Right lobe of liver (tissue), 6 donors: ENCODE data around the gene ACTR10. TPM values are rescaled to one million over a fixed set of nuclear protein-coding genes. Genes with fewer than 3 reads are reported as not detected.

Experiments
- ATAC-seq, 4 donors: fragments of 200-7000 bp; cut with Tn5 transposase; one replicate each; pipeline ENCODE4 v1.9.1; 2020; ENCODE audit warnings: mild to moderate bottlenecking in 4 of 4, moderate library complexity in 4 of 4
- DNase-seq, 3 donors: peaks; one replicate each; pipeline ENCODE4 v3.0.0-alpha.2; 2020
- H3K27ac ChIP-seq, 3 donors: fragments of 200-600 bp; one replicate each; pipeline ENCODE4 v1.8.0; 2022
- H3K27me3 ChIP-seq, 2 donors: fragments of 200-600 bp; one replicate each; pipeline ENCODE4 v1.8.0; 2022
- H3K36me3 ChIP-seq, 4 donors: fragments of 200-600 bp; sonication (generic) in 1 of 4; one replicate each; pipeline versions ENCODE4 v1.5.1 to v1.8.0; 2017 to 2022; ENCODE audit warnings: control low read depth in 1 of 4
- H3K4me1 ChIP-seq, 4 donors: fragments of 200-600 bp; sonication (generic) in 1 of 4; one replicate each; pipeline versions ENCODE4 v1.5.1 to v1.8.0; 2017 to 2022; ENCODE audit warnings: control low read depth in 1 of 4
- H3K4me3 ChIP-seq, 3 donors: fragments of 200-600 bp; one replicate each; pipeline ENCODE4 v1.8.0; 2022
- H3K9me3 ChIP-seq, 4 donors: fragments of 200-600 bp; sonication (generic) in 1 of 4; one replicate each; pipeline versions ENCODE4 v1.5.1 to v1.8.0; 2017 to 2022; ENCODE audit warnings: control low read depth in 1 of 4
- POLR2A ChIP-seq: fragments of 450-650 bp; IDR thresholded peaks from one replicate; pipeline ENCODE4 v1.6.1; 2017; ENCODE audit warnings: antibody characterized with exemption, mild to moderate bottlenecking
- WGBS: methylation state at CpG from one replicate; pipeline ENCODE4 v1.1.6; 2018; ENCODE audit warnings: low coverage, low lambda C conversion rate; ENCODE audit not compliant: insufficient coverage; ENCODE audit errors: missing lambda C conversion rate; 5-methylcytosine and 5-hydroxymethylcytosine counted together
- intact Hi-C, 2 donors: fragments of 100-400 bp; cut with DNase I; formaldehyde crosslinking; loops; one replicate each; pipeline versions ENCODE4 v1.11.2 to v1.14.1; 2022
- long read RNA-seq: library from polyadenylated mRNA; unstranded; transcript quantifications from one replicate; pipeline ENCODE4 v2.0.0, GENCODE V29; 2019
- total RNA-seq, 6 experiments: library from RNA; depleted of rRNA in 2 of 6; stranded (reverse); fragments of >200 nt in 2 of 6; fragmentation: NEBNext Ultra II Directional in 3 of 6; extraction: Animal tissue kit (Norgen Biotek cat#: 25700) in 3 of 6; gene quantifications; one replicate each; pipeline versions ENCODE4 v1.1.0 to v1.2.4, GENCODE V29; 2016 to 2023
- TF ChIP-seq, protein P1 (sequence below), 4 donors: fragments of 200-600 bp in 3 of 4; fragments of 450-650 bp in 1 of 4; IDR thresholded peaks; one replicate each; pipeline versions ENCODE4 v1.5.1 to v1.8.0; 2016 to 2022; ENCODE audit warnings: antibody characterized with exemption in 4 of 4, mild to moderate bottlenecking in 2 of 4
- donor health status: DM: no; HTN: yes; CAD: no.
- donor health status: DM: no; HTN: no; CAD: no.
- donor health status: DM: no; HTN: no; CAD: no.
- donor health status: DM: no; HTN: yes; CAD: no.
- donor health status: DM: no; HTN: yes; CAD: no.

Gene ACTR10
- total RNA-seq: 10 to 100 TPM; 20.7 to 42.7 (median 26.5) TPM
- long read RNA-seq, transcript ACTR10-201 (13 exons, 2,419 nt): major isoform, 14 of 15 reads
- long read RNA-seq, partial matches to known transcripts: 0 of 15 reads
- long read RNA-seq, other reads (novel, unspliced or antisense): 1 of 15 reads

DNA sequence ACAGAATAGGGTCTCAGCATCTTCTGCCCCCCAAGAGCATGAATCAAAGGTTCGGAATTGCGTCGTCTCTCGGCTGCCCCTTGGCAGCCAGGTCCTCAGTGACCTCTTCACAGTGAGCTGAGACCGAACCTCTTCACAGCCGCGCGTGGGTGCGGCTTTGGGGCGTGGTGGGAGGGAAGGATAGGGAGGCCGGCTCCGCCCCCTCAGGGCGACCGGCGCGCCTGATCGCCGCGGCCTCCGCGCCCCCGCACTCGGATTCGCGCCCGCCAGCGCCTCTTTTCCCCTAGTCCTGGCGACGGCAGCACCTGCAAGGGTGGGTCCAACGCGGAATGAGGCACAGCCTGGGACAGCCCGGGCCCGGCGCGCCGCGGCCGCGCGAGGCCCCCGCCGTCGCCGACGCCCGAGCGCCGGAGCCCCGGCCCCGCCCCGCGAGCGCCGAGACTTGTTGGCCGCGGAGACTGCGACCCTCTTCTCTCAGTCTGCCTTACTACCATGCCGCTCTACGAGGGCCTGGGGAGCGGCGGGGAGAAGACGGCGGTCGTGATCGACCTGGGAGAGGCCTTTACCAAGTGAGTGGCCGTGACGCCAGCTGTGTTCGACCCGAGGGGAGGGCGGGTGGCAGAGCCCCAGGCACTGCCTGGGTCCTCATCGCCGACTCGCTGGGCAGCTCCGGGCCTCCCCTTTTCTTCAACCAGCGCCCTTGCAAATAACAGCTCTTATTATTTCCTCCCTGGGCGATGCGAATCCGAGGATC lies at the start of gene ACTR10:
Gene ACTR10, plus strand, starts transcription at position 424 of the 754 bp plus-strand sequence. Its CDS starts 69 bp downstream, at position 493.
- Histone ChIP-seq H3K4me1 (peaks cover 0 to 10% (median 1%) of the 10 kb centered on the region in 4 donors), H3K4me3 (peak within 1 kb of the TSS; percentile 80 to 98 (median 95)), H3K27me3 (no peaks in the 10 kb centered on the region), H3K9me3 (no peaks in the 10 kb centered on the region), H3K36me3 (peaks cover 0 to 10% (median 0%) of the 10 kb centered on the region in 4 donors), H3K27ac (peak within 1 kb of the TSS; percentile 74 to 91 (median 89))
- peak; percentile 97 to 99 (median 98) for ATAC-seq
- intact Hi-C loops: no loop called here
- 0% methylated on average over 3 of the region's 78 CpGs for WGBS
- DNase-seq: peak; percentile 93 to 95 (median 93)
- TF ChIP-seq, protein P1, sequence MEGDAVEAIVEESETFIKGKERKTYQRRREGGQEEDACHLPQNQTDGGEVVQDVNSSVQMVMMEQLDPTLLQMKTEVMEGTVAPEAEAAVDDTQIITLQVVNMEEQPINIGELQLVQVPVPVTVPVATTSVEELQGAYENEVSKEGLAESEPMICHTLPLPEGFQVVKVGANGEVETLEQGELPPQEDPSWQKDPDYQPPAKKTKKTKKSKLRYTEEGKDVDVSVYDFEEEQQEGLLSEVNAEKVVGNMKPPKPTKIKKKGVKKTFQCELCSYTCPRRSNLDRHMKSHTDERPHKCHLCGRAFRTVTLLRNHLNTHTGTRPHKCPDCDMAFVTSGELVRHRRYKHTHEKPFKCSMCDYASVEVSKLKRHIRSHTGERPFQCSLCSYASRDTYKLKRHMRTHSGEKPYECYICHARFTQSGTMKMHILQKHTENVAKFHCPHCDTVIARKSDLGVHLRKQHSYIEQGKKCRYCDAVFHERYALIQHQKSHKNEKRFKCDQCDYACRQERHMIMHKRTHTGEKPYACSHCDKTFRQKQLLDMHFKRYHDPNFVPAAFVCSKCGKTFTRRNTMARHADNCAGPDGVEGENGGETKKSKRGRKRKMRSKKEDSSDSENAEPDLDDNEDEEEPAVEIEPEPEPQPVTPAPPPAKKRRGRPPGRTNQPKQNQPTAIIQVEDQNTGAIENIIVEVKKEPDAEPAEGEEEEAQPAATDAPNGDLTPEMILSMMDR (IDR thresholded peaks at IDR 0.05): peak in 1 of 4 donors; percentile 14
- TF ChIP-seq POLR2A: peak; percentile 47

DNA sequence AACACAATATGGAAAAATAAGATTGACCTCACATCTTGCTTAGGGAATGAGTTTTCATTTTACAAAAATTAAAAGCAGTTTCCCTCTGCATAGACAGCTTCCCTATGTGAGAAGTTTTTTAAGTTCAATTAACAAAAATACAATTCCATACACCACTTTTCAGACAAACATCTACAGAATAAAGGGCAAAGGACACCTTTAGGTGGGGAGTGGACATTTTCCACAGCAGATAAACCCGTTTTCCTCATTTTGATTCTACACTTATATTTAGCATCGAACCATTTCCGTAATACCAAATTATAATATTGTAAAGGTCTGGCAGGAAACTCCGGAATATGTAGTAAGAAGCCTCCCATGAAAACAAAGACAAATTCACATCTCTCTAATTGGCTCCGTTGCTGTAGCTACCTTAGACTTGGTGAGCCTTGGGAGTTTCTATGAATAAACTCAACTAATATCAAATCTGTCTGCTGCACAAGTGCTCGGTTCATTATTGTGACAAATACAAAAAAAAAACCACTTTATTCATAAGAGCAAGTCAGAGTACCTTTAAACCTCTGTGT lies 49.6 kb upstream of the ACTR10 start:
- Histone ChIP-seq H3K9me3 (no peaks in the 10 kb centered on the region), H3K4me1 (peaks cover 0 to 10% (median 3%) of the 10 kb centered on the region in 4 donors), H3K4me3 (no peak overlapping the region), H3K27me3 (no peaks in the 10 kb centered on the region), H3K27ac (no peak overlapping the region), H3K36me3 (no peaks in the 10 kb centered on the region)
- intact Hi-C loops: loop anchor here in 1 of 2 donors (10.0 kb wide), 1 partner anchor 46 kb away; no protein-coding TSS in a partner anchor
- TF ChIP-seq, protein P1 (IDR thresholded peaks at IDR 0.05): no peak
- TF ChIP-seq POLR2A: no peak
- ATAC-seq: no peak
- 70% methylated on average over 6 of the region's 6 CpGs for WGBS
- DNase-seq: no peak

DNA sequence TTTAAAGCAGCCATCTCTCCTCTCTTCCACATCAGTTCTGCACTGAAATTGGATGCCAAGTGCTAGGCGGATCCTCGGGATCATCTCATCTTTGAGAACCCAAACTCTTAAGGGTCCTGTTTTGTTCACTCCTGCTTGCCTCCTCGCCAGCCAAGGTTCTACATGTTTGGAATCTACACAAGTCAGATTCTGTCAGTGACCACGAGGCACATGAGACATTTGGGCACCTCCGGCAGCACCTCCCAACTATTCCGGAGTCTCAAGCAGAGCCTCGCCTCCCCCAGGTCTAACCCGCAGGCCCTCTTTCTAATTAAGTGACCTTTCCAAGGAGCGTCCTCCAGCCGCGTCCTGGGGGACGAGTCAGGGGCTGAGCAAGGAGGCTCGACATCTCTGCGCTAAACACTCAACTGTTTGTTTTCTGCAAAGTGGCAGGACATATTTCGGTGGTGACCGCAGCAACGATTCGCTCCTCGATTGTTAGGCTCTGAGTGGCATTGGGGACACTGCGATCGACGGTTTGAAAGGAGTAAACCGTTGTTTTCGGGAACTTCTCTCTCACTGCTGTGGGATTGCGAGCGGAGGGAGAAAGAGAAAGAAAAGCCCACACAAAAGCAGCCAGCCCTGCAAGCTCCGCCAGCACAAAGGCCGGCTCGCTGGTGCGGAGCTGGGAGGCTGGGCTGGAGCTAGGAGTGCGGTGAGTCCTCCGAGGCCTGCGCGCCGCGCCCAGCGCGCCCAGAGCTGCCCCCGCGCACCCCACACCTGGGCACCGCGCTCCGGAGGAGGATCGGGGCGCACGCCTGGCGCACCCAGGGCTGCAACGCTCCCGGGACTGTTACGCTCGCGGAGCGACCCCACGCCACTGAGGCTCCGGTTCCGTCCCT lies 48.6 kb upstream of the ACTR10 start:
- ATAC-seq (peak; percentile 59 to 67 (median 66)), DNase-seq (peak in 1 of 3 donors; percentile 19)
- Histone ChIP-seq H3K27me3 (no peaks in the 10 kb centered on the region), H3K27ac (peak overlapping the region in 1 of 3 donors; percentile 22), H3K36me3 (no peaks in the 10 kb centered on the region), H3K9me3 (no peaks in the 10 kb centered on the region), H3K4me1 (peaks cover 0 to 10% (median 3%) of the 10 kb centered on the region in 4 donors), H3K4me3 (peak overlapping the region; percentile 72 to 91 (median 79))
- 3% methylated on average over 22 of the region's 56 CpGs for WGBS
- intact Hi-C loops: loop anchor here in 1 of 2 donors (10.0 kb wide), 1 partner anchor 47 kb away; no protein-coding TSS in a partner anchor
- TF ChIP-seq, protein P1 (IDR thresholded peaks at IDR 0.05): no peak
- no peak for TF ChIP-seq POLR2A
